ENCODE measurements around the gene TMEM63A.

GRCh38 chr1:225885336-225885735, 3.2 kb upstream of the TMEM63A start:
- no peak for TF ChIP-seq CTCF (conservative IDR thresholded peaks at IDR 0.05; ENCODE audit: low read depth, low read length)
- no peak for TF ChIP-seq EZH2 (IDR thresholded peaks at IDR 0.05; ENCODE audit: low read length, unreplicated experiment)
